ENCODE measurements around the gene ZYG11B. TPM values are rescaled to one million over a fixed set of nuclear protein-coding genes. Genes with fewer than 3 reads are reported as not detected.
"Not testable (repeated sequence)": the region's sequence is repeated elsewhere in the genome, so short reads cannot be mapped to it uniquely, and the experiment has no call there.

Gene ZYG11B
- total RNA-seq, 1 experiment from 2014 or later: 31.6 TPM

- H3K27me3 ChIP-seq (ENCODE audit: control insufficient read depth, insufficient read depth, low read length): no peaks in the 10 kb centered on the region
- no peak for DNase-seq
- H3K4me3 ChIP-seq (ENCODE audit: insufficient read depth, low read depth, low read length): no peak overlapping the region
- no peaks in the 10 kb centered on the region for H3K36me3 ChIP-seq (replicated peaks; ENCODE audit: control insufficient read depth, insufficient read depth, low read length)
Observed at GRCh38 chr1:52834798-52835197, 108.5 kb downstream of the ZYG11B start.

GRCh38 chr1:52836035-52836434, 109.8 kb downstream of the ZYG11B start:
- DNase-seq: peak; percentile 28
- H3K27me3 ChIP-seq (ENCODE audit: control insufficient read depth, insufficient read depth, low read length): no peaks in the 10 kb centered on the region
- H3K36me3 ChIP-seq (replicated peaks; ENCODE audit: control insufficient read depth, insufficient read depth, low read length): no peaks in the 10 kb centered on the region
- no peak overlapping the region for H3K4me3 ChIP-seq (ENCODE audit: insufficient read depth, low read depth, low read length)

- peaks cover 18% of the 10 kb centered on the region for H3K27me3 ChIP-seq (ENCODE audit: control insufficient read depth, insufficient read depth, low read length)
- not testable (repeated sequence) for H3K36me3 ChIP-seq (replicated peaks; ENCODE audit: control insufficient read depth, insufficient read depth, low read length); DNase-seq; H3K4me3 ChIP-seq (ENCODE audit: insufficient read depth, low read depth, low read length)
Observed at GRCh38 chr1:52839175-52839574, 112.9 kb downstream of the ZYG11B start.

- Histone ChIP-seq H3K36me3 (replicated peaks; ENCODE audit: control insufficient read depth, insufficient read depth, low read length) (no peaks in the 10 kb centered on the region), H3K27me3 (ENCODE audit: control insufficient read depth, insufficient read depth, low read length) (peaks cover 18% of the 10 kb centered on the region), H3K4me3 (ENCODE audit: insufficient read depth, low read depth, low read length) (peak within 1 kb of the TSS; percentile 89)
- peak; percentile 94 for DNase-seq
Observed at GRCh38 chr1:52842643-52843310, 116.5 kb downstream of the ZYG11B start, which contains the start of gene ZYG11A. Gene ZYG11A, plus strand, starts transcription at chr1:52842760. Its CDS starts 124 bp downstream, at chr1:52842884.

DNA sequence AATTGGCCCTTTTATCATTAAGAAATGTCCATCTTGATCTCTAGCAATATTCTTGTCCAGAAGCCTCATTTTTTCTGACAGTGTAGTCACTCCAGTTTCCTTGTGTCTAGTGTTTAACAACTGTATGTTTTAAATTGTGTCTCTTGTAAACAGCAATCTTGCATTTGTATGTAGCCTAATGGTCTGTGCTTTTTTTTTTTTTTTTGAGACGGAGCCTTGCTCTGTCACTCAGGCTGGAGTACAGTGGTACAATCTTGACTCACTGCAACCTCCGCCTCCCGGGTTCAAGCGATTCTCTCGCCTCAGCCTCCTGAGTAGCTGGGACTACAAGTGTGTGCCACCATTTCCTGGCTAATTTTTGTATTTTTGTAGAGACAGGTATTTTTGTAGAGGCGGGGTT, 118.9 kb downstream of the ZYG11B start:
- H3K27me3 ChIP-seq (ENCODE audit: control insufficient read depth, insufficient read depth, low read length): peaks cover 18% of the 10 kb centered on the region
- not testable (repeated sequence) for H3K36me3 ChIP-seq (replicated peaks; ENCODE audit: control insufficient read depth, insufficient read depth, low read length); H3K4me3 ChIP-seq (ENCODE audit: insufficient read depth, low read depth, low read length); DNase-seq

GRCh38 chr1:52848423-52848822, 122.2 kb downstream of the ZYG11B start:
- Histone ChIP-seq H3K27me3 (ENCODE audit: control insufficient read depth, insufficient read depth, low read length) (peaks cover 6% of the 10 kb centered on the region), H3K36me3 (replicated peaks; ENCODE audit: control insufficient read depth, insufficient read depth, low read length) (no peaks in the 10 kb centered on the region), H3K4me3 (ENCODE audit: insufficient read depth, low read depth, low read length) (no peak overlapping the region)
- DNase-seq: no peak

DNA sequence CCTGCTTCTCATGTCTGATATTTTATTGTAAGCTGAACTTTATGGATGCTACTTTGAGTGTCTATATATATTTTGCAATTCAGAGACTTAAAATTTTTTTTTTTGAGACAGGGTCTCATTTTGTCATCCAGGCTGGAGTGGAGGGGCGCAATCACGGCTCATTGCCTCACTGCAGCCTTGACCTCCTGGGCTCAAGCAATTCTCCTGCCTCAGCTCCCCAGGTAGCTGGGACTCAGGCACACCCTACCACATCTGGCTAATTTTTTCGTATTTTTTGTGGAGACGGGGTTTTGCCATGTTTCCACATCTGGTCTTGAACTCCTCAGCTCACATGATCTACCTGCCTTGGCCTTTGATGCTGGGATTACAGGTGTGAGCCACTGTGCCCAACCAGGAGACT, 124.7 kb downstream of the ZYG11B start:
- no peak overlapping the region for H3K4me3 ChIP-seq (ENCODE audit: insufficient read depth, low read depth, low read length)
- no peaks in the 10 kb centered on the region for H3K36me3 ChIP-seq (replicated peaks; ENCODE audit: control insufficient read depth, insufficient read depth, low read length)
- no peaks in the 10 kb centered on the region for H3K27me3 ChIP-seq (ENCODE audit: control insufficient read depth, insufficient read depth, low read length)
- DNase-seq: no peak

- DNase-seq: no peak
- H3K36me3 ChIP-seq (replicated peaks; ENCODE audit: control insufficient read depth, insufficient read depth, low read length): 0 out of 2 replicates have a peak, but pooled peaks cover 2% of the 10 kb centered on the region
- H3K4me3 ChIP-seq (ENCODE audit: insufficient read depth, low read depth, low read length): no peak overlapping the region
- H3K27me3 ChIP-seq (ENCODE audit: control insufficient read depth, insufficient read depth, low read length): no peaks in the 10 kb centered on the region
Observed at GRCh38 chr1:52852854-52853253, 126.6 kb downstream of the ZYG11B start.

GRCh38 chr1:52855584-52855983, 129.3 kb downstream of the ZYG11B start:
- Histone ChIP-seq H3K4me3 (ENCODE audit: insufficient read depth, low read depth, low read length) (no peak overlapping the region), H3K36me3 (replicated peaks; ENCODE audit: control insufficient read depth, insufficient read depth, low read length) (0 out of 2 replicates have a peak, but pooled peaks cover 2% of the 10 kb centered on the region), H3K27me3 (ENCODE audit: control insufficient read depth, insufficient read depth, low read length) (no peaks in the 10 kb centered on the region)
- DNase-seq: no peak

DNA sequence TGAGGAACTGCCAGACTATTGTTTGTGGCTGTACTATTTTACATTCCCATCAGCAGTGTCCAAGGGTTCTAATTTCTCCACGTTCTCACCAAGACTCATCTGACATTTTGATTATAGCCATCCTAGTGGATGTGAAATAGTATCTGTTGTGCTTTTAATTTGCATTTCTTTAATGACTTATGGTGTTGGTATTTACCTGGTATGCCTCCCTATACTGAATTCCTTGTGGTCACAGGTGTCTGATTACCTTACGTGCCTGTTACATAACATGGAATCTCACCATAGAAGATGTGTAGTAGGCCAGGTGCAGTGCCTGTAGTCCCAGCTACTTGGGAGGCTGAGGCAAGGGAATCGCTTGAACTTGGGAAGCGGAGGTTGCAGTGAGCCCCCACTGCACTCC, 129.8 kb downstream of the ZYG11B start:
- Histone ChIP-seq H3K27me3 (ENCODE audit: control insufficient read depth, insufficient read depth, low read length) (no peaks in the 10 kb centered on the region), H3K4me3 (ENCODE audit: insufficient read depth, low read depth, low read length) (no peak overlapping the region), H3K36me3 (replicated peaks; ENCODE audit: control insufficient read depth, insufficient read depth, low read length) (0 out of 2 replicates have a peak, but pooled peaks cover 2% of the 10 kb centered on the region)
- DNase-seq: no peak

DNA sequence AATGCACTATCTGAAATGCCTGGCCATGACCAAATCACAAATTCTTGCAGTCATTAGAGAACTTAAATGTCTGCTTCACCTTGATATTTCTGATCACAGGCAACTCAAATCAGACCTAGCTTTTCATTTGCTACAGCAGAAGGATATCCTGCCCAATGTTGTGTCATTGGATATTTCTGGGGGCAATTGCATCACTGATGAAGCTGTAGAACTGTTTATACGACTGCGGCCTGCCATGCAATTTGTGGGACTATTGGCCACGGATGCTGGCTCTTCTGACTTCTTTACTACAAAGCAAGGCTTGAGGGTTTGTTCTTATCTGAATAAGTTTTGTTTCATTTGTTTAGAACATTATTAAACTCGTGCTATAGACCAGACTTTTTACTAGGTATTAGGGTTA, 131.2 kb downstream of the ZYG11B start:
- H3K27me3 ChIP-seq (ENCODE audit: control insufficient read depth, insufficient read depth, low read length): no peaks in the 10 kb centered on the region
- H3K4me3 ChIP-seq (ENCODE audit: insufficient read depth, low read depth, low read length): no peak overlapping the region
- 0 out of 2 replicates have a peak, but pooled peaks cover 2% of the 10 kb centered on the region for H3K36me3 ChIP-seq (replicated peaks; ENCODE audit: control insufficient read depth, insufficient read depth, low read length)
- DNase-seq: no peak

DNA sequence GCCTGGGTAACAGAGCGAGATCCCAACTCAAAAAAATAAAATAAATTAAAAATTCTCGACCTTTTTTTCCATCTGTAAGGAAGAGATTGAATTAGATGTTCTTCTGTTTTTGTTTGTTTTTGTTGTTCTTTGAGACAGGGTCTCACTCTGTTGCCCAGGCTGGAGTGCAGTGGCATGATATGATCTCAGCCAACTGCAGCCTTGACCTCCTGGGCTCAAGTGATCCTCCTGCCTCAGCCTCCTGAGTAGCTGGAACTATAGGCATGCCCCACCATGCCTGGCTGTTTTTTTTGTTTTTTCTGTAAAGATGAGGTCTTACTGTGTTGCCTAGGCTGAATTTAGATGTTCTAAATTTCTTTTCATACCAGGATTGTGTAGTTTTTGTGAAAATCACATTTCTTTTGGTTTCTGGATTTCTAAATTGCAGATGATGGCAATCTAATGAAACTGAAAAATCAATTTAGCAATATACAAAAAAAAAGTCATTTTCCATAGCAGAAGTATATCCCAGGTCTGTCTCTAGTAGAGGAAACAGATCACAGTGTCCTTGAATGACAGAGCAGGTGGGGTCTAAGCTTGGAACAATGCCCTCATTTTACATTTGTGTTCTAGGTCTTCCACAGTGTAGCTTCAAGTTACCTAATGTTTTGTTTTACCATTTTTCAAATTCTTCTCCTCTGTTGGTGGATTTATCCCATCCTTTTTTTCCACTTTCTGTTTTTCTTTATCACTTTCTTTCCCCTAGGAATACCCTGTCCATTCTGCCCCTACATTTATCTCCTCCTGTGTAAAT, 136.6 kb downstream of the ZYG11B start:
- peaks cover 1% of the 10 kb centered on the region for H3K36me3 ChIP-seq (replicated peaks; ENCODE audit: control insufficient read depth, insufficient read depth, low read length)

GRCh38 chr1:52867087-52867863, 141.0 kb downstream of the ZYG11B start:
- DNase-seq: no peak
- H3K4me3 ChIP-seq (ENCODE audit: insufficient read depth, low read depth, low read length): no peak overlapping the region
- peaks cover 1% of the 10 kb centered on the region for H3K36me3 ChIP-seq (replicated peaks; ENCODE audit: control insufficient read depth, insufficient read depth, low read length)
- no peaks in the 10 kb centered on the region for H3K27me3 ChIP-seq (ENCODE audit: control insufficient read depth, insufficient read depth, low read length)

More for the DNA sequence above, 136.6 kb downstream of the ZYG11B start:
- no peak for DNase-seq
- Histone ChIP-seq H3K27me3 (ENCODE audit: control insufficient read depth, insufficient read depth, low read length) (no peaks in the 10 kb centered on the region), H3K4me3 (ENCODE audit: insufficient read depth, low read depth, low read length) (no peak overlapping the region)

GRCh38 chr1:52869727-52870126, 143.5 kb downstream of the ZYG11B start:
- H3K27me3 ChIP-seq (ENCODE audit: control insufficient read depth, insufficient read depth, low read length); H3K36me3 ChIP-seq (replicated peaks; ENCODE audit: control insufficient read depth, insufficient read depth, low read length); H3K4me3 ChIP-seq (ENCODE audit: insufficient read depth, low read depth, low read length); DNase-seq: not testable (repeated sequence)

Data from H7 (cell line).